Caco-2 (cell line): ENCODE results near the gene FHIT. TPM values are rescaled to one million over a fixed set of nuclear protein-coding genes. Genes with fewer than 3 reads are reported as not detected.
A peak's percentile ranks its signal among the peaks of the same experiment; 100 is the strongest.
"Not testable (repeated sequence)": the region's sequence is repeated elsewhere in the genome, so short reads cannot be mapped to it uniquely, and the experiment has no call there.

ENCODE experiments used
- BruUV-seq: library from RNA; stranded (reverse); fragments of 400-500 nt; replicated peaks from 2 replicates; lab custom pipeline; 2021; lab: Mats Ljungman, UMichigan
- CTCF ChIA-PET: fragments of 300-600 bp; sonication (Branson Sonifier 250); formaldehyde crosslinking; loops from one replicate; lab custom pipeline; 2022; ENCODE audit warnings: antibody characterized with exemption; lab: Charles Lee
- POLR2A ChIA-PET: fragments of 300-600 bp; sonication (Branson Sonifier 250); formaldehyde crosslinking; loops from one replicate; lab custom pipeline; 2022; ENCODE audit warnings: antibody characterized with exemption; lab: Charles Lee
- DNase-seq, 2 experiments: peaks; one replicate each; pipeline versions ENCODE4 v3.0.0 to v3.0.0-alpha.2; 2020 to 2022
- H3K27me3 ChIP-seq: replicated peaks from 2 replicates; pipeline ENCODE4 v1.6.0; 2011; ENCODE audit warnings: low read length; ENCODE audit not compliant: control insufficient read depth, insufficient read depth
- H3K36me3 ChIP-seq: 2 replicates; pipeline ENCODE4 v1.5.1; 2011; ENCODE audit warnings: low read length; ENCODE audit not compliant: control insufficient read depth, insufficient read depth
- H3K4me1 ChIP-seq: fragments of 250-450 bp; sonication (Bioruptor Pico); 2 replicates; pipeline ENCODE4 v1.5.1; 2020; ENCODE audit warnings: mild to moderate bottlenecking
- H3K4me3 ChIP-seq: 2 replicates; pipeline ENCODE4 v1.5.1; 2011; ENCODE audit warnings: low read depth, mild to moderate bottlenecking, control low read depth, low read length
- H3K9me3 ChIP-seq: fragments of 250-450 bp; sonication (Bioruptor Pico); 2 replicates; pipeline ENCODE4 v1.5.1; 2020; ENCODE audit warnings: mild to moderate bottlenecking, moderate library complexity
- H3K27ac Mint-ChIP-seq: one replicate; pipeline ENCODE4 v1.8.0; 2022; ENCODE audit warnings: mixed read lengths; ENCODE audit not compliant: unreplicated experiment
- H3K27me3 Mint-ChIP-seq: one replicate; pipeline ENCODE4 v1.8.0; 2022; ENCODE audit warnings: mixed read lengths; ENCODE audit not compliant: insufficient read depth, unreplicated experiment
- H3K36me3 Mint-ChIP-seq: one replicate; pipeline ENCODE4 v1.8.0; 2022; ENCODE audit warnings: mild to moderate bottlenecking, mixed read lengths; ENCODE audit not compliant: insufficient read depth, unreplicated experiment
- H3K4me1 Mint-ChIP-seq: one replicate; pipeline ENCODE4 v1.8.0; 2022; ENCODE audit warnings: low read depth, mixed read lengths; ENCODE audit not compliant: unreplicated experiment
- H3K4me3 Mint-ChIP-seq: one replicate; pipeline ENCODE4 v1.8.0; 2022; ENCODE audit warnings: mild to moderate bottlenecking, moderate library complexity, mixed read lengths; ENCODE audit not compliant: unreplicated experiment
- H3K9me3 Mint-ChIP-seq: one replicate; pipeline ENCODE4 v1.8.0; 2022; ENCODE audit warnings: mixed read lengths; ENCODE audit not compliant: unreplicated experiment
- CTCF ChIP-seq, 2 experiments: fragments of 200-600 bp in 1 of 2; IDR thresholded peaks; 1 replicate in 1 of 2; 2 replicates in 1 of 2; pipeline versions ENCODE4 v1.5.1 to v1.8.0; 2011 to 2022; ENCODE audit warnings: antibody characterized with exemption in 1 of 2, control low read depth in 1 of 2, inconsistent platforms in 1 of 2, low read depth in 1 of 2, low read length in 1 of 2, mild to moderate bottlenecking in 1 of 2, moderate library complexity in 1 of 2; ENCODE audit not compliant: insufficient read depth in 1 of 2, severe bottlenecking in 1 of 2, unreplicated experiment in 1 of 2
- intact Hi-C: fragments of 100-400 bp; cut with micrococcal nuclease; formaldehyde crosslinking; loops from one replicate; pipeline ENCODE4 v1.10.0; 2022; ENCODE audit not compliant: unreplicated experiment
- total RNA-seq: library from RNA; stranded (reverse); gene quantifications from 2 replicates; pipeline ENCODE4 v1.2.3, GENCODE V29; 2022

FHIT gene
- total RNA-seq, 1 experiment from 2014 or later, result 8.3 TPM

GRCh38 chr3:60542995-60543394 lies 708.3 kb downstream of the FHIT start:
- H3K36me3 Mint-ChIP-seq, result no peaks in the 10 kb centered on the region
- H3K27ac Mint-ChIP-seq, result no peak overlapping the region
- no peak for TF ChIP-seq CTCF (IDR thresholded peaks at IDR 0.05; ENCODE audit: insufficient read depth in 1 of 2, low read depth in 1 of 2, low read length in 1 of 2, severe bottlenecking in 1 of 2, unreplicated experiment in 1 of 2)
- H3K27me3 Mint-ChIP-seq, result no peaks in the 10 kb centered on the region
- POLR2A ChIA-PET, result no interaction called here
- no TSS peak for BruUV-seq
- CTCF ChIA-PET, result no interaction called here
- no peaks in the 10 kb centered on the region for H3K27me3 ChIP-seq
- DNase-seq, result no peak
- intact Hi-C loops, result no loop called here
- H3K9me3 ChIP-seq, result no peaks in the 10 kb centered on the region
- H3K9me3 Mint-ChIP-seq, result no peaks in the 10 kb centered on the region
- H3K36me3 ChIP-seq, result no peaks in the 10 kb centered on the region
- H3K4me3 Mint-ChIP-seq, result no peak overlapping the region
- no peaks in the 10 kb centered on the region for H3K4me1 ChIP-seq
- H3K4me3 ChIP-seq, result no peak overlapping the region
- H3K4me1 Mint-ChIP-seq, result peaks cover 8% of the 10 kb centered on the region

DNA sequence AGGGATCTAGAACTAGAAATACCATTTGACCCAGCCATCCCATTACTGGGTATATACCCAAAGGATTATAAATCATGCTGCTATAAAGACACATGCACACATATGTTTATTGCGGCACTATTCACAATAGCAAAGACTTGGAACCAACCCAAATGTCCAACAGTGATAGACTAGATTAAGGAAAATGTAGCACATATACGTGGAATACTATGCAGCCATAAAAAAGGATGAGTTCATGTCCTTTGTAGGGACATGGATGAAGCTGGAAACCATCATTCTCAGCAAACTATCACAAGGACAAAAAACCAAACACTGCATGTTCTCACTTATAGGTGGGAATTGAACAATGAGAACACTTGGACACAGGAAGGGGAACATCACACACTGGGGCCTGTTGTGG lies 711.9 kb downstream of the FHIT start:
- POLR2A ChIA-PET, H3K4me1 Mint-ChIP-seq, BruUV-seq, H3K36me3 ChIP-seq, H3K9me3 Mint-ChIP-seq, H3K27me3 ChIP-seq, H3K4me3 Mint-ChIP-seq, H3K4me1 ChIP-seq, DNase-seq, H3K27ac Mint-ChIP-seq, H3K9me3 ChIP-seq, H3K27me3 Mint-ChIP-seq, H3K36me3 Mint-ChIP-seq, H3K4me3 ChIP-seq, CTCF ChIA-PET, intact Hi-C loops: not testable (repeated sequence)

- no peaks in the 10 kb centered on the region for H3K27me3 ChIP-seq
- 0 out of 2 replicates have a peak, but pooled peaks cover 7% of the 10 kb centered on the region for H3K4me1 ChIP-seq
- no peaks in the 10 kb centered on the region for H3K9me3 ChIP-seq
- Mint-ChIP-seq H3K27me3 (no peaks in the 10 kb centered on the region), H3K27ac (no peak overlapping the region), H3K36me3 (no peaks in the 10 kb centered on the region), H3K9me3 (no peaks in the 10 kb centered on the region), H3K4me3 (no peak overlapping the region), H3K4me1 (peaks cover 9% of the 10 kb centered on the region)
- BruUV-seq, result no TSS peak
- TF ChIP-seq CTCF (IDR thresholded peaks at IDR 0.05; ENCODE audit: insufficient read depth in 1 of 2, low read depth in 1 of 2, low read length in 1 of 2, severe bottlenecking in 1 of 2, unreplicated experiment in 1 of 2), result no peak
- H3K36me3 ChIP-seq, result no peaks in the 10 kb centered on the region
- intact Hi-C loops, result no loop called here
- no peak overlapping the region for H3K4me3 ChIP-seq
- POLR2A ChIA-PET, result no interaction called here
- CTCF ChIA-PET, result no interaction called here
- DNase-seq, result peak in 1 of 2 experiments; percentile 11
Observed at GRCh38 chr3:60536420-60536819, 714.8 kb downstream of the FHIT start.

- ChIA-PET CTCF (no interaction called here), POLR2A (no interaction called here)
- no peaks in the 10 kb centered on the region for H3K36me3 Mint-ChIP-seq
- Histone ChIP-seq H3K27me3 (no peaks in the 10 kb centered on the region), H3K9me3 (no peaks in the 10 kb centered on the region), H3K4me1 (0 out of 2 replicates have a peak, but pooled peaks cover 7% of the 10 kb centered on the region), H3K4me3 (no peak overlapping the region), H3K36me3 (no peaks in the 10 kb centered on the region)
- H3K27me3 Mint-ChIP-seq, result no peaks in the 10 kb centered on the region
- H3K4me1 Mint-ChIP-seq, result peaks cover 9% of the 10 kb centered on the region
- no peak overlapping the region for H3K27ac Mint-ChIP-seq
- no peaks in the 10 kb centered on the region for H3K9me3 Mint-ChIP-seq
- intact Hi-C loops, result no loop called here
- H3K4me3 Mint-ChIP-seq, result no peak overlapping the region
- BruUV-seq, result no TSS peak
- no peak for DNase-seq
- no peak for TF ChIP-seq CTCF (IDR thresholded peaks at IDR 0.05; ENCODE audit: insufficient read depth in 1 of 2, low read depth in 1 of 2, low read length in 1 of 2, severe bottlenecking in 1 of 2, unreplicated experiment in 1 of 2)
Observed at GRCh38 chr3:60531759-60532158, 719.5 kb downstream of the FHIT start.
